Effector memory CD4-positive, alpha-beta T cell (primary cell): ENCODE data around the gene SSUH2.

Experiments
- DNase-seq, 3 donors: peaks; one replicate each; pipeline ENCODE4 v3.0.0-alpha.2; 2020
- H3K27ac ChIP-seq: 2 replicates; pipeline ENCODE4 v1.7.0; 2013; ENCODE audit warnings: mild to moderate bottlenecking, low read length, moderate library complexity; ENCODE audit not compliant: insufficient read depth, poor library complexity, severe bottlenecking
- H3K27me3 ChIP-seq: replicated peaks from 2 replicates; pipeline ENCODE4 v1.7.0; 2013; ENCODE audit warnings: mild to moderate bottlenecking, low read length; ENCODE audit not compliant: insufficient read depth, control insufficient read depth, poor library complexity, severe bottlenecking
- H3K36me3 ChIP-seq: 2 replicates; pipeline ENCODE4 v1.7.0; 2013; ENCODE audit warnings: mild to moderate bottlenecking, low read length, moderate library complexity; ENCODE audit not compliant: control insufficient read depth, insufficient read depth
- H3K4me1 ChIP-seq: 2 replicates; pipeline ENCODE4 v1.7.0; 2013; ENCODE audit warnings: low read length, mild to moderate bottlenecking; ENCODE audit not compliant: control insufficient read depth, insufficient read depth, poor library complexity, severe bottlenecking
- H3K4me3 ChIP-seq: 2 replicates; pipeline ENCODE4 v1.7.0; 2013; ENCODE audit warnings: low read length, low read depth, mild to moderate bottlenecking; ENCODE audit not compliant: insufficient read depth, poor library complexity, severe bottlenecking
- H3K9me3 ChIP-seq: 2 replicates; pipeline ENCODE4 v1.7.0; 2013; ENCODE audit warnings: mild to moderate bottlenecking, low read length, moderate library complexity; ENCODE audit not compliant: control insufficient read depth

Gene SSUH2

DNA sequence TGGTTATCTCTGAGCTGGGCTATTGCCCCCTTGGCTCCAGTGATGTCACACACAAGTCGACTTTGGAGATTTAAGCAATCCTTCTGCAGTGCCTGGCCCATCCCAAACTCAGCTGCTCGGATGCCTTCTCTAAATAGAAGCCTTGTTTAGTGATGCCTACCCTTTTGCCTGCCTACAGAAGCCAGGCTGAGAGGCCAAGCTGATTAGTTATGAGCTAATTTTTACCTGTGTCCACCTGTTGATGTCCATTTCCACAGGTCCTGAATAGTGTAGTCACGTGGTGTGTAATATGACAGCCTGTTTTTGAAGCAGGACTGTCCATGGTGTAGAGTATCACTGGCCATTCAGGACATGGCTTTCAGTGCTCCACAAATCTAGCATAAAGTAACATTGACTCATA lies 45.5 kb downstream of the SSUH2 start:
- Histone ChIP-seq H3K9me3 (no peaks in the 10 kb centered on the region), H3K4me3 (no peak overlapping the region), H3K27me3 (no peaks in the 10 kb centered on the region), H3K4me1 (no peaks in the 10 kb centered on the region), H3K36me3 (no peaks in the 10 kb centered on the region), H3K27ac (no peak overlapping the region)
- no peak for DNase-seq

DNA sequence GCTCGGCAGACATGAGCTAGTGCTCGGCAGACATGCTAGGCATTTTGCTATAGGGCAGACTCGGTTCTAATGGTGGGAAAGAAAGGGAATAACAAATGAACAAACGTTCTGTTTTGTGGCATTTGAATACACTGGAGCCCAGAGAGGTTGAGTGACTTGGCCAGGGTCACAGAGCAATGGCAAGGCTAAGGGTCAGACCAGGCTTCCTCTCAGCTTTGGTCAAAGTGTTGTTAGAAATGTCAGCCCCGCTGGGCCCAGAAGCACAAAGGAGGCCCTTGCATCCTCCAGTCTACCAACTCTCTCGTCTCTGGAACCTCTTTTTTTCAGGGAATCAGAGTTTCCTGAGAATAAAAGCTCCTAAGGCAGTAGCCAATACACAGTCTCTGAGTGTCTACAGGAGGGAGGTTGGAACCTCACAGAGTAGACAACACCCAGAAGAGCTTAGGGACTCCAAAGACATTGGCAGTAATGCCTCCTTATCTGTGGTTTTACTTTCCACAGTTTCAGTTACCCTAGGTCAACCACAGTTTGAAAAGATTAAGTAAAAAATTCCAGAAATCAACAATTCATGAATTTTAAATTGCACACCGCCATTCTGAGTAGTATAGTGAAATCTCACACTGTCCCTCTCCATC lies 47.3 kb downstream of the SSUH2 start:
- Histone ChIP-seq H3K27me3 (no peaks in the 10 kb centered on the region), H3K4me1 (no peaks in the 10 kb centered on the region), H3K36me3 (no peaks in the 10 kb centered on the region), H3K4me3 (no peak overlapping the region), H3K9me3 (no peaks in the 10 kb centered on the region), H3K27ac (no peak overlapping the region)
- no peak for DNase-seq

DNA sequence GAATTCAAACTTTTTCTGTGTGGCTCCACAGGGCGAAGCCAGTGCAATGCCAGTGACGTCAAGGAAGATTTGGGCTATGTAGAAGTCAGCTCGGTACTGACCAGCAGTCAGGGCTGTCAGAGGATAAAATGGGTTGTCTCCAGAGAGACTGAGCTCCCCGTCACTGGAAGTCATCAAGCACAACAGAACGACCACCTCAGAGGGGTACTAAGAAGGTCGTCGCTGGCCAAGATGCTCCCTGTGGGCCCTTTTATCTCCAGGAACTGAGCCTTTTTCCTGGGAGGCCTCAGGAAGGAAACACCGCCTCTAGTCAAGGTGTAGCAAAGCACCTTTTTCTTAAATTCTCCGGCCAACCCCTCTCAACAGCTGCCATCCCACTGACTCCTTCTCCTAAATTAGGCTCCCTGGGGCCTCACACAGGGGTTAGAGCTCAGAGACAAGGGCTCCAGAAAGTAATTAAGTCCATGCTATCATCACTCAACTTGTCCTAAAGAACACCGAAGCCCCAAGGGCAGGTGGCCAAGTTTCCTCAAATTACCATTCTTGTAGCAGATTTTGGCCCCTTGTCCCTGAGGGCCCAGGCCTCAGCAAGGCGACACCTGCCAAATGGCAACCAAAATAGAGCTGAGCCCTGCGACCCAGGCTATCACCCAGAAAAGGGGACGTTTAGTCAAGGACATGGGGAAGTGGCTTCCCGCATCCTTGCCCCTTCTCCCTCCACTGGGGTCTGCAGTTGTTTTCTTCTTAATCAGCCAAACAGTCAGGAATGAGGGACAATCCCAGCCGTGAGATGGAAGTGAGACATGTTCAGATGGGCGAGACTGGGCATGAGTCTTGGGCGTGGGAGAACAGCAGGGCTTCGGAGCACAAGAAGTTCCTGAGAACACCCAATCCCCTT lies 48.0 kb downstream of the SSUH2 start:
- H3K9me3 ChIP-seq, result no peaks in the 10 kb centered on the region
- H3K4me1 ChIP-seq, result no peaks in the 10 kb centered on the region
- H3K27me3 ChIP-seq, result no peaks in the 10 kb centered on the region
- DNase-seq, result no peak
- H3K27ac ChIP-seq, result no peak overlapping the region
- H3K4me3 ChIP-seq, result no peak overlapping the region
- H3K36me3 ChIP-seq, result no peaks in the 10 kb centered on the region

DNA sequence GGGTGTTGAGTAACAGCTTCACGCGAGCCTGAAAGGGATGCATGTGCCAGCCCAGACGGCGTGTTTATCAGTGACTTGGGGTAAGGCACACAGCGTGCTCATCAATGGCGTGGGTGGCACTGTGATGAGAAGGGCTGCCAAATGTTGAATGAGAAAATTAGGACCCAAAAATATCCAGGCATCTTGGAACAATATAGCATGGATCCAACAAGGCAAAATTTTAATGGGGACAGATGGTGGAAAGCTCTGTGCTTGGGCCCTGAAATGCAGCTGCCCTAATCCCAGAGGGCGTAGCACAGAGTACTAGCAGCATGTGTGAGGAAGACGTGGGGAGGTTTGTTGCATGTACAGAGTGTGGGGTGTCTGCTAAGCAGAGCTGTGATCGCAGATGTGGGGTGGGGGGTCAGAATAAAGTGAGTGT lies 48.9 kb downstream of the SSUH2 start:
- H3K27ac ChIP-seq, result no peak overlapping the region
- no peaks in the 10 kb centered on the region for H3K9me3 ChIP-seq
- H3K36me3 ChIP-seq, result no peaks in the 10 kb centered on the region
- no peak overlapping the region for H3K4me3 ChIP-seq
- DNase-seq, result no peak
- no peaks in the 10 kb centered on the region for H3K4me1 ChIP-seq
- H3K27me3 ChIP-seq, result no peaks in the 10 kb centered on the region

DNA sequence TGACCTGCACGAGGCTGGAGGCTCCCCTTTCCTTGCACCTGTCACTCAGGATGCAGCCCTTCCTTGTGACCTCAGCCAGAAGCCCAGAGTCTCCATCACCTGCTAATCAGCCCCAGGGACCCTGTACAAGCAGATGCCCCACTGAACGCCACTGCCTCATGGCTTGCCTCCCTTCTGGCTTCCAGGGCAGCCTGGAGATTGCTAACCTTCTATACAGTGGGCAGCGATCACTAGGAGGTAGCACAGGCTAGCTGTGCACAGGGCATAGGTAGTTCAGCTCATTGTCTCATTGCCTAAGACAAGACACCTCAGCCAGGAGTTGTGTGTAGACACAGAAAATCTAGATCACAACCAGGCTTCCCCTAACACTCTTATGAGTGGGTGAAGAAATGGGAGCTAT lies 49.3 kb downstream of the SSUH2 start:
- no peaks in the 10 kb centered on the region for H3K36me3 ChIP-seq
- H3K27me3 ChIP-seq, result no peaks in the 10 kb centered on the region
- no peak for DNase-seq
- H3K4me1 ChIP-seq, result no peaks in the 10 kb centered on the region
- no peak overlapping the region for H3K27ac ChIP-seq
- H3K9me3 ChIP-seq, result no peaks in the 10 kb centered on the region
- H3K4me3 ChIP-seq, result no peak overlapping the region

DNA sequence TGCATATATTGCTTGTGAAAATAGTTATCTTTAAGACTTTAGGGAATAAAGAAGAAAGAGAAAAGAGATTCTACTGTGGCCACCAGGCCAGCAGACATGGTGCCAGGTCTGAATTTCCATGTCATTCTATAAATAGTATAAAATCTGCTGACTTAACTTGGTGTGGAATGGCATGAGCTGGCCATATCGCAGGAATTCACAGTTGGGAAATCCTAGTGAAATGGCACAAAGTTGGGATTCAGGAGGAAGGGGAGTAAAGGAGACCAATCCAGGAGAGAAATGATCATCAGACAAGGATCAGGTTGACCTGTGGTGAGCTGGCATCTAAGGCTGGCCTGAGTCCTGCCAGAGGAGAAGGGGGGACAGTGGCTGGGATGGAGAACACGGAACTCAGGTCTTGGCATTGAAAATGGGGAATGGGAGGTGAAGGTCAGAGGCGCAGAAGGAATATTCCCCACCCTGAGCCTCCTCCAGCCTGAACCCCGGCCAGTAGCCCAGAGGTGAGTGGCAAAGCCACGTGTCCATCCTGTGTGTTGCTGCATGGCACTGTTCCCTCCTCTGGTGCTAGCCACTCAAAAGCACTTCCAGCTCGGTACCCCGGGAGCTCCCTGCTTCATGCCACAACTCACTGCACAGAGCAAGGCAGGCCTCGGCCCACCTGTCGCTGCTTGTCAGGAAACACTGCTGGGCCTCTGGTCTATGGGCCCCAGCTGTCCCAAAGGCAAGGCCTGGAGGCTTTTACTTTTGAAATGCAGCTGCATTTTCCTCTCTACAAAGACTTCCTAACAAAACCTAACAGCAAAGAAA lies 51.4 kb downstream of the SSUH2 start:
- Histone ChIP-seq H3K27me3 (no peaks in the 10 kb centered on the region), H3K4me1 (no peaks in the 10 kb centered on the region), H3K4me3 (no peak overlapping the region), H3K27ac (no peak overlapping the region), H3K9me3 (no peaks in the 10 kb centered on the region), H3K36me3 (no peaks in the 10 kb centered on the region)
- DNase-seq, result no peak

DNA sequence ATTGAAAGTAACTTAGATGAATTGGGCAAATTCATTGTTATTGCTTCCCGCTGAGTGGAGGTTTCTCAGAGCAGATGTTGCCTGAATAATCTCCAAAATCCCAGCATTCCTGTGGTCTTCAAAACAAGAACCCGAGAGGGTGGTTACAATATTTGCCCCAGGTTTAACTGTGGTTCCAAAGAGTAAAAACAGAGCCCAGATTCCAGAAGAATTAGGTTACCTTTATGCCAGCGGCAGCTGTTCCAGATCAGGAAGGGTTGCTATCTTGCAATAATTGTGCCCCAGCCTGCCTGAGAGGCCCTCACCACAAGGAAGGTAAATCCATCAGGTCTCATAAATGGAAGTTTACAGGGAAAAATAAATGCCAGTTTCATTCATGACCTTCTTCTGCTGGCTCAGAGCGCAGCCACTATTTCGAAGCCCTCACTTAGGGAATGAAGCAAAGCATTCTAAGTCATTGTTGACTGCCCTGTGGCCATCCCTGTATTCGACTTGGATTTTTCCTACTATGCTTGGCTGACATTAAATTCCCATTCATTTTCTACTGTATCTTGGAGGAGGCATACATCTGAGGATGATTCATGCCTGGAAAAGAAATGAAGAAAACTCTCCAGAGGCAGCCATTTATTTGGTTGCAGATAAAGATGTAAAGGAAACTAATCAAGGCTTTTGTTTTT lies 54.6 kb downstream of the SSUH2 start:
- no peaks in the 10 kb centered on the region for H3K4me1 ChIP-seq
- no peaks in the 10 kb centered on the region for H3K27me3 ChIP-seq
- H3K27ac ChIP-seq, result no peak overlapping the region
- DNase-seq, result no peak
- no peaks in the 10 kb centered on the region for H3K36me3 ChIP-seq
- H3K4me3 ChIP-seq, result no peak overlapping the region
- no peaks in the 10 kb centered on the region for H3K9me3 ChIP-seq

DNA sequence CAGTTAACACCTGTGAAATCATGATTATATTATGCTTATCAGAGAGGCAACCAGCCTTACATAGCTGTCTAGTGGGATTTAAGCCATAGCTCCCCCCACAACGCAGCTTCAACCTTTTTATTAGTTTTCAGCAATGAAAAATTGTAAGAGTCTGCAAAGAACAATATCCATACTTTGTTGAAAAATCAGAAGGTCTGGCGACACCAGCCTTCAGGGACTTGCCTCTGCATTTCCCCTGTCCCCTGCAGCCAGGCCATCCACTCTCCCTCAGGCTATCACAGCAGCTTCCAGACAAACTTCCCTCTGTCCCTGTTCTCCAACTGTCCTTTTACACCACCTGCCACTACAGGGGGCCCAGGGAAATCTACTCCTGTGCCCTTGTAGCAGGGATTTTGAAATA lies 59.9 kb downstream of the SSUH2 start:
- H3K36me3 ChIP-seq, result no peaks in the 10 kb centered on the region
- DNase-seq, result no peak
- no peaks in the 10 kb centered on the region for H3K27me3 ChIP-seq
- no peaks in the 10 kb centered on the region for H3K4me1 ChIP-seq
- H3K9me3 ChIP-seq, result no peaks in the 10 kb centered on the region
- no peak overlapping the region for H3K4me3 ChIP-seq
- no peak overlapping the region for H3K27ac ChIP-seq

DNA sequence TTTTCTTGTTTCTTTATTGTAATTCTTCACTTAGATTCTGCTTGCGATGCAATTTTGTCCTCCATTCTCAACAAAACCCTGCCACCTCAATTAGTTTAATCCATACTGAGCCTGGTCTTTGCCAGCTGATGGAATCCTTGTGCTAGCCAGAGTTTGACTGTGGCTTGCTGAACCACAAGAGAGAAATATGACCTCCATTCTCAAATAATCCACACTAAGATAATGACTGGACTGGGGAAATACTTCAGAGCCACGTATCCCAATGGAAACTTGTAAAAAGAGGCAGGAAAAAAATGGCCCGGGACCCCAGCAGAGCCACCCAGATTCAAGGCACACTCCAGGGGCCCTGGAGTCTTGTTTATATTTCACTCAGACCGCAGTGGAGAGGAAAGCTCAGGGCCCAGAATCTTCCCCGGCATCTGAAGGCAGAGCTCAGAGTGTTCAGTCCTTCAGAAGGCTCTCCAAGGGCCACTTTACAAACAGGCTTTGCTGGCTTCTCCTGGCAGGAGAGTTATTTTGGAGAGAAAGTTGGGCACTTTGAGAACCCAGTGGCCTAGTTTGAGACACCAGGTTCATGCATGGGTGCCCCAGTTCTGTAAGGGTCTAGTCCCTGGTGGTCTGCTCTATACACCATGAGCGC lies 62.7 kb downstream of the SSUH2 start:
- Histone ChIP-seq H3K4me3 (no peak overlapping the region), H3K36me3 (no peaks in the 10 kb centered on the region), H3K27ac (no peak overlapping the region), H3K9me3 (no peaks in the 10 kb centered on the region), H3K27me3 (no peaks in the 10 kb centered on the region), H3K4me1 (no peaks in the 10 kb centered on the region)
- DNase-seq, result no peak
